GDM1 (cell line): Measurements from ENCODE around the gene LGALS9.
"Not testable (repeated sequence)": the region's sequence is repeated elsewhere in the genome, so short reads cannot be mapped to it uniquely, and the experiment has no call there.

Source experiments
- DNase-seq: peaks from one replicate; lab custom pipeline; 2025; lab: John Stamatoyannopoulos, UW

The LGALS9 gene

GRCh38 chr17:27654654-27655524 is 23.9 kb downstream of the LGALS9 start:
- DNase-seq, result peak; percentile 21

- DNase-seq, result not testable (repeated sequence)
Measured at GRCh38 chr17:27655525-27656111, 24.6 kb downstream of the LGALS9 start.

- not testable (repeated sequence) for DNase-seq
Measured at GRCh38 chr17:27656620-27657019, 25.6 kb downstream of the LGALS9 start.

- DNase-seq, result no peak
Measured at GRCh38 chr17:27657620-27658019, 26.6 kb downstream of the LGALS9 start.

GRCh38 chr17:27659683-27660082 is 28.7 kb downstream of the LGALS9 start:
- DNase-seq, result no peak

- no peak for DNase-seq
Measured at GRCh38 chr17:27660436-27660835, 29.4 kb downstream of the LGALS9 start.

- no peak for DNase-seq
Measured at GRCh38 chr17:27663936-27664605, 33.1 kb downstream of the LGALS9 start.

- DNase-seq, result no peak
Measured at GRCh38 chr17:27664606-27664965, 33.6 kb downstream of the LGALS9 start.

- DNase-seq, result no peak
Measured at GRCh38 chr17:27665549-27665948, 34.6 kb downstream of the LGALS9 start.

GRCh38 chr17:27666270-27666669 is 35.3 kb downstream of the LGALS9 start:
- not testable (repeated sequence) for DNase-seq

GRCh38 chr17:27666831-27667560 is 36.0 kb downstream of the LGALS9 start:
- DNase-seq, result no peak

GRCh38 chr17:27667656-27668487 is 36.9 kb downstream of the LGALS9 start:
- DNase-seq, result no peak

- no peak for DNase-seq
Measured at GRCh38 chr17:27668488-27668823, 37.5 kb downstream of the LGALS9 start.

GRCh38 chr17:27669136-27669535 is 38.1 kb downstream of the LGALS9 start:
- DNase-seq, result no peak

GRCh38 chr17:27669850-27670249 is 38.9 kb downstream of the LGALS9 start:
- DNase-seq, result no peak

- no peak for DNase-seq
Measured at GRCh38 chr17:27670791-27671590, 40.0 kb downstream of the LGALS9 start.

GRCh38 chr17:27671591-27671910 is 40.6 kb downstream of the LGALS9 start:
- DNase-seq, result no peak

- not testable (repeated sequence) for DNase-seq
Measured at GRCh38 chr17:27671977-27672480, 41.0 kb downstream of the LGALS9 start.

- no peak for DNase-seq
Measured at GRCh38 chr17:27674335-27674734, 43.3 kb downstream of the LGALS9 start.

GRCh38 chr17:27677191-27677590 is 46.2 kb downstream of the LGALS9 start:
- DNase-seq, result no peak

- not testable (repeated sequence) for DNase-seq
Measured at GRCh38 chr17:27686322-27686721, 55.3 kb downstream of the LGALS9 start.
